GM19238 (cell line): ENCODE measurements around the gene TCHP.

Experiments used
- DNase-seq: peaks from one replicate; pipeline ENCODE4 v3.0.0; 2011; ENCODE audit warnings: low spot score; ENCODE audit not compliant: insufficient read length

The TCHP gene

GRCh38 chr12:109932878-109933503 lies 32.9 kb downstream of the TCHP start:
- no peak for DNase-seq

GRCh38 chr12:109934026-109934425 lies 34.0 kb downstream of the TCHP start:
- DNase-seq = no peak

GRCh38 chr12:109937371-109937770 lies 37.3 kb downstream of the TCHP start:
- no peak for DNase-seq

DNA sequence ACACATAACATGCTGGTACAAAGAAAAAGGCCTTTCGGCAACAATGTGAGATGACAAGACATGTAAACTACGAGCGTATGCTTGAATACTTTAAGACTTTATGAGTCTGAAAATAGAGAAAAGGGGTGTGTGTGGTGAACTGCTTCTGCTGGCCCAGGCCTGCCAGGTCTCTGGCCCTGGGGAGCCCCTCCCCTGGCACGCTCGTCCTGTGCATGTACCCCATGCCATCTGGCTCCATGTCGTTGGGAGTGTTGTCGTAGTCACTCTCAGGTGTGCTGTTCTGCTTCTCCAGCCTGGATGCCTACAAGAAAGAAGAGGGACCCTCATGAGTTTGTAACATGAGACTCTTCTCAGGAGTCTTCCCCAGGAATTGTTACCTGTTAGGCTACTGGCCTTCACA lies 38.9 kb downstream of the TCHP start:
- DNase-seq = no peak

GRCh38 chr12:109939504-109939903 lies 39.4 kb downstream of the TCHP start:
- no peak for DNase-seq

- no peak for DNase-seq
Observed at GRCh38 chr12:109940339-109940923, 40.4 kb downstream of the TCHP start.

DNA sequence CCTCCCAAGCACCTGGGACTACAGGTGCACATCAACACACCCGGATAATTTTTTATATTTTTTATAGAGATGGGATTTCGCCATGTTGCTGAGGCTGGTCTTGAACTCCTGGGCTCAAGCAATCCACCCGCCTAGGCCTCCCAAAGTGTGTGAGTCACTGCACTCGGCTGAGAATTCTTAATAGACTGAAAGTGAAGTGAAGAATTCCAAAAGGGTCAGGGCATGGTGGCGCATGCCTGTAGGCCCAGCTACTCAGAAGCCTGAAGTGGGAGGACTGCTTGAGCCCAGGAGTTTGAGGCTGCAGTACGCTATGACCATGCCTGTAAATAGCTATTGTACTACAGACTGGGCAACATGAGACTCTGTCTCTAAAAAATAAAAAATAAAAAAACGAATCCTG lies 43.7 kb downstream of the TCHP start:
- DNase-seq = no peak

- DNase-seq = no peak
Observed at GRCh38 chr12:109944561-109945359, 44.7 kb downstream of the TCHP start.

- DNase-seq = no peak
Observed at GRCh38 chr12:109946505-109946904, 46.4 kb downstream of the TCHP start.

GRCh38 chr12:109946913-109947312 lies 46.8 kb downstream of the TCHP start:
- no peak for DNase-seq

DNA sequence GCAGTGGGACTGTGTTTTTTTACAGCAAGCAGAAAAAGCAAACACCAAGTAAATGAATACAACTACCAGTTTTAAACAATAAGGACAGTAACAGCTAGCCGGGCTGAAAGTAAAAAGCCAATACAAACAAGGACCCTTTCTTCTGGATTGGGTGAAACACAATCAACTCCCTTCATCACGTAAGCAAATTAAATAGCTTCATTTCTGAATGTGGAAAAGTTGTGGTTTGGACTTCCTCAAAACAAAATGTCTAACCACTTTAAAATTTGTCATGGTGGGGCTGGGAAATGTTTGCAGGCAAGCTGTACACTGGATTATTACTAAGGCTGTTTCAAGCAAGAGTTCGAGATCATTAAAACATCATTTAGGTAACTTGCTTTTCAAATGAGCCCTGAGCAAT lies 47.4 kb downstream of the TCHP start:
- no peak for DNase-seq

DNA sequence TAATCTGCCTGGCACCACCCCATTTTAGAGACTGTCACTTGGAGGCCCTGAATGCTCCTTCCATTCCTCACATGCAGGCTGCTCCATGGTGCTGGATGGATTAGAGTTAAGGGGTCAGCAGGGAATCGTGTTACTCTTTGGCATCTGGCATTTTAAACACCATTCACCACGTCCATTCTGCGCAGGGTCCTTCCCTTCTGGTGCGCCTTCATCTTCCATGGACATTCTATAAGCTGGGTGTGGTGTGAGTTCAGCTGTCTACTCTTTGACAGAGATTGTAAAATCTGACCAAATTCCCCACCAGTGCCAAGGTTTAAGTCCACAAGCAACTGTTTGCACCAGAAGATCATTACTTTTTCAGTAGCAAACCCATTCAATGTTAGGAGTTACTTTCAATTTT lies 48.3 kb downstream of the TCHP start:
- no peak for DNase-seq

DNA sequence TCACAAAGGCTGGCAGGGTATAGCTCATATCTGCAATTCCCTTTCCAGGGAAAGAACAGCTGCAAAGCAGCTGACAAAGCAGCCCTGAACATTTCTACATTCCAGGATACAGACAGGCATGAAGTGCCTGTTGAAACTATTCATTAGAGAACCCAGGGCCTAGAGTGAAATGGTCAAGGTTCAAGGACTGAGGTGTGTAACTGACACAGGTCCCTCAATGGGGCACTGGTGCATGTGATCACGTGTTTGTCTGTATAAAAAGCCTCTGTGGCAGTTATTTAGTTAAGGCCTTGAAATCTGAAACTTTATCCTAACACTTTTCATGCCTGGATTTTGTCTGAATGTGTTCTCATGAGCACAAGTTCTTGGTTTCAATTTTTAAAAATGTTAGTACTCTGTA lies 49.0 kb downstream of the TCHP start:
- no peak for DNase-seq

DNA sequence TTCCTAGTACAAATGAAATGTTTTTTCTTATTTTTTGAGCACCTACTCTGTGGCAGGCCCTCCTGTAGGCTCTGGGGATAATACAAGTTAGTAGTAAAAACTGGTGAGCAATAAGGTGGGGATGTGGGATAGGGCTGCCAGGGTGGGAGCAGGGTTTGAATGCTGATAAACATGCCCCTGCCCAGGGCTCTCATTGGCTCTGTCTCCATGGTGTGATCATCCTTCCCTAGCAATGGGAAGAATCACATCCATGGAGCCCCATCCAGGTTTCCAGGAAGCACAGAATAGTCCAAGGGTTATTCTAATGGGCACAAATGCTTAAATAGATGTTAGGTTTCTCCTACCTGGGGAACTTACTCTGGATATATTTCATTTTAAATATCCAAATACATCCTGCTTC lies 50.6 kb downstream of the TCHP start:
- no peak for DNase-seq

GRCh38 chr12:109951136-109951535 lies 51.1 kb downstream of the TCHP start:
- DNase-seq = no peak

DNA sequence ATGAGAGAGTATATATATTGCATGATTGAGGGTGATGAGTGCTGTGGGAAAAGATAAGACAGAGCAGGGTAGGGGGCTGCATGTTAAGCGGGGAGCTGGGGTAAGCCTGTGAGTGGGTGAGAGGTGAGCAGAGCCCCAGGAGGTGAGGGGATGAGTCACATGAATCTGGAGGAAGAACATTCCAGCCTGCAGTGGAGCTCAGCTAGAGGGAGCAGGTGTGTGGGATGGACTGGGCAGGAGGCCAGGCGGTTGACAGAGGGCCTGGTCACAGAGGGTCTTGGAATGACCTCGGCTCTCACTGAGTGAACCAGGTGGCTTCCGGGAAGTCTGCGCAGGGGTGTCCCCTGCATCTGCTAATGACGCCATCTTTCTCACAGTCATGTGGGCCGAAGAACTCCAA lies 51.7 kb downstream of the TCHP start:
- no peak for DNase-seq

DNA sequence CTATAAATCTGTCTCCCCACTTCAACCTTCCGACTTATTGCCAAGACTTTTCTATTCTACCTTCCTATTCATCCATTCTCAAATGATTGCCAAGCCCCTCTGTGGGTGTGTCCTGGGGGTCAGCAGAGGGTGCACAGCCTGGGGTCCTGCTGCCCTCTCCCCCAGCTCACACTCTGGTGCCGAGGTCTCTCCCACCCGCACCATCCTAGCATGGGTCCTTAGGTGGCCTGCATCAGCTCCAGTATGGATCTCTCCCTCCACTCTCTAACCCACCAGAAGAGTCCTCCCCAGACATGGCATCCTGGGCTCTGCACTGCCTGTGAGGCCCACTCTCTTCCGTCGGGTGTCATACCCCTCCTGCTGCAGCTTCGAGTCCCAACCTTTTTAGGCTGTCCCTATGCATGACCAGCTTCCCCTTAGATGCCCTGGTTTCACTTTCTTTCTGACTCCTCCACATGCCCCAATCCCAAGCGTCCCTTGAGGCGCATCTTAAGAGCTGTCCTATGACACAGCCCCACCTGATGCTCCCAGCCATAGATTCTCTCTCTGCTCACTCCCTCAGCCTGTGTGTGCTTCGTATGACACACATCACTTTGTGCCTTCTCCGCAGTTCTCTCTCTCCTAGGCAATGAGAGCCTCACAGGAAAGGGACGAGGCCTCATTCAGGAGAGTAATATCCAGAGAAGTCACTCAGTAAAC lies 52.2 kb downstream of the TCHP start:
- DNase-seq = no peak

DNA sequence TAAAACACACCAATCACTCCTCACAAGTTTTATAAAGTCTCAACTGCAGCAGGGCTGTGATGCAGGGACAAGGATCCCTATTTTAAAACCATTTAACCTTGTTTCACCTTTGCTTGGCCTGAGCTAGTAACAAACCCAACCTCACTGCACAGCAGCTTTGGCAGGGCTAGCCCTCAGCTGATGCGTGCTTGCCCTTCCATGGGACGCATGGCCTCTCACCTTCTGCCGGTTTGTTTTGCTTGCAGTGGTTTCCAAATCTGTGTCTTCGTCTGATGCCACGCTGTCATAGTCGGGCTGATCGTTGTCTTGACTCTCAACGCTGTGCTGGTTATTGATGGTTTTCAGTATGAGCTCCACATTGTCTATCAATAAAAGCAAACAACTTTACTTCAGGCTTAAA lies 52.8 kb downstream of the TCHP start:
- DNase-seq = no peak

DNA sequence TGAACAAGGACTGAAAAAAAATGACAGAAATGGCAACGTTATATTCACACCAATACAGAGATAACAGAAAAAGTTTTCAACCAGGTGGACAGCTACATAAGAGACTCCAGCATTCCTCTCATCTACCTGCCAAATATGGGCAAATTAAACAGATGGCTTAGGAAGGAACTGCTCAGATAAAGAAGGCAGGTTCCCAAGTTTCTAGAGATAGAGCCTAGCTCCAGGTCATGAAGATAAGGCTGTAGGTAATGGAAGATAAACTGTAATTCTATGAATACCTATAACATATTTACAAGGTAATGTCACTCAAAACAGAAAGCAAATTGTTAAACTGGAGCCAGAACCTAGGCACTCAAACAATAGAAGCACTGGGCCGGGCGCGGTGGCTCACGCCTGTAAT lies 53.6 kb downstream of the TCHP start:
- DNase-seq = no peak

GRCh38 chr12:109958374-109958773 lies 58.3 kb downstream of the TCHP start:
- no peak for DNase-seq

- DNase-seq = no peak
Observed at GRCh38 chr12:109959411-109960093, 59.5 kb downstream of the TCHP start.

- DNase-seq = no peak
Observed at GRCh38 chr12:109961201-109961600, 61.1 kb downstream of the TCHP start.
